Measurements from ENCODE around the gene TNRC18. TPM values are rescaled to one million over a fixed set of nuclear protein-coding genes. Genes with fewer than 3 reads are reported as not detected.
"Not testable (repeated sequence)": the region's sequence is repeated elsewhere in the genome, so short reads cannot be mapped to it uniquely, and the experiment has no call there.

TNRC18 gene
- total RNA-seq, 1 donor from 2014 or later, result 57.2 TPM

GRCh38 chr7:5365976-5366625, 57.5 kb downstream of the TNRC18 start:
- H3K27ac Mint-ChIP-seq, H3K27me3 Mint-ChIP-seq, H3K9me3 Mint-ChIP-seq, H3K4me3 Mint-ChIP-seq, POLR2A ChIA-PET: not testable (repeated sequence)
- ATAC-seq (ENCODE audit: low read depth) (peak; percentile 93), DNase-seq (peak; percentile 32)
- Mint-ChIP-seq H3K4me1 (peaks cover 23% of the 10 kb centered on the region), H3K36me3 (ENCODE audit: low read depth) (peaks cover 36% of the 10 kb centered on the region)
- TF ChIP-seq CTCF (IDR thresholded peaks at IDR 0.05), result peak; percentile 52
- intact Hi-C loops (cut with micrococcal nuclease), result loop anchor here (1.0 to 10.0 kb wide), 6 partner anchors 31 to 338 kb away; no protein-coding TSS in a partner anchor
- CTCF ChIA-PET, result interaction anchor here (0.7 to 2.8 kb wide), 15 partner anchors 10 to 392 kb away, joined by 3 to 14 read pairs (median 3); no protein-coding TSS in a partner anchor

GRCh38 chr7:5363729-5364128, 59.9 kb downstream of the TNRC18 start:
- Mint-ChIP-seq H3K27ac (no peak overlapping the region), H3K4me3 (no peak overlapping the region), H3K27me3 (no peaks in the 10 kb centered on the region), H3K9me3 (no peaks in the 10 kb centered on the region), H3K4me1 (peaks cover 22% of the 10 kb centered on the region), H3K36me3 (ENCODE audit: low read depth) (peaks cover 40% of the 10 kb centered on the region)
- POLR2A ChIA-PET, result no interaction called here
- ATAC-seq (ENCODE audit: low read depth), result no peak
- intact Hi-C loops (cut with micrococcal nuclease), result loop anchor here (10.0 kb wide), 1 partner anchor 311 kb away; no protein-coding TSS in a partner anchor
- CTCF ChIA-PET, result interaction anchor here (1.7 to 2.8 kb wide), 2 partner anchors 8 to 301 kb away, joined by 6 to 14 read pairs; no protein-coding TSS in a partner anchor
- TF ChIP-seq CTCF (IDR thresholded peaks at IDR 0.05), result no peak
- no peak for DNase-seq

- H3K27me3 Mint-ChIP-seq, result no peaks in the 10 kb centered on the region
- no peak overlapping the region for H3K27ac Mint-ChIP-seq
- intact Hi-C loops (cut with micrococcal nuclease), result loop anchor here (10.0 kb wide), 1 partner anchor 312 kb away; no protein-coding TSS in a partner anchor
- CTCF ChIA-PET, result no interaction called here
- POLR2A ChIA-PET, result no interaction called here
- H3K36me3 Mint-ChIP-seq (ENCODE audit: low read depth), result peaks cover 50% of the 10 kb centered on the region
- H3K9me3 Mint-ChIP-seq, result no peaks in the 10 kb centered on the region
- H3K4me3 Mint-ChIP-seq, result no peak overlapping the region
- H3K4me1 Mint-ChIP-seq, result peaks cover 20% of the 10 kb centered on the region
- TF ChIP-seq CTCF (IDR thresholded peaks at IDR 0.05), result no peak
- no peak for ATAC-seq (ENCODE audit: low read depth)
- DNase-seq, result no peak
These were observed 61.2 kb downstream of the TNRC18 start for GRCh38 chr7:5362466-5362865.

GRCh38 chr7:5361446-5362127, 62.0 kb downstream of the TNRC18 start:
- TF ChIP-seq CTCF (IDR thresholded peaks at IDR 0.05), result no peak
- Mint-ChIP-seq H3K9me3 (no peaks in the 10 kb centered on the region), H3K4me1 (peaks cover 17% of the 10 kb centered on the region), H3K4me3 (no peak overlapping the region), H3K36me3 (ENCODE audit: low read depth) (peaks cover 52% of the 10 kb centered on the region), H3K27me3 (no peaks in the 10 kb centered on the region), H3K27ac (no peak overlapping the region)
- DNase-seq (no peak), ATAC-seq (ENCODE audit: low read depth) (no peak)
- POLR2A ChIA-PET, result no interaction called here
- intact Hi-C loops (cut with micrococcal nuclease), result loop anchor here (10.0 kb wide), 1 partner anchor 313 kb away; no protein-coding TSS in a partner anchor
- CTCF ChIA-PET, result no interaction called here

- ChIA-PET POLR2A (no interaction called here), CTCF (no interaction called here)
- peaks cover 57% of the 10 kb centered on the region for H3K36me3 Mint-ChIP-seq (ENCODE audit: low read depth)
These were observed 62.7 kb downstream of the TNRC18 start for GRCh38 chr7:5360971-5361370.

More at GRCh38 chr7:5360971-5361370, 62.7 kb downstream of the TNRC18 start:
- ATAC-seq (ENCODE audit: low read depth) (no peak), DNase-seq (no peak)
- no peak for TF ChIP-seq CTCF (IDR thresholded peaks at IDR 0.05)
- Mint-ChIP-seq H3K4me3 (no peak overlapping the region), H3K27ac (no peak overlapping the region), H3K4me1 (peaks cover 13% of the 10 kb centered on the region), H3K9me3 (no peaks in the 10 kb centered on the region), H3K27me3 (no peaks in the 10 kb centered on the region)
- intact Hi-C loops (cut with micrococcal nuclease), result loop anchor here (10.0 kb wide), 1 partner anchor 314 kb away; no protein-coding TSS in a partner anchor

All from activated B cell treated with CpG ODN at 0.5 μM for 24 hours (primary cell).